Head of caudate nucleus (tissue), 42 donors: ENCODE data around the gene DELE1.
A peak's percentile ranks its signal among the peaks of the same experiment; 100 is the strongest.

Source experiments
- DNase-seq, 42 donors: peaks; one replicate each; pipeline versions ENCODE4 v3.0.0 to v3.0.0-alpha.2; 2020 to 2021; ENCODE audit warnings: mixed read lengths in 7 of 42
- intact Hi-C: fragments of 100-400 bp; cut with DNase I; formaldehyde crosslinking; loops from one replicate; pipeline ENCODE4 v1.15.0; 2022

The DELE1 gene

GRCh38 chr5:141915881-141916336, 7.8 kb upstream of the DELE1 start:
- intact Hi-C loops = no loop called here
- DNase-seq = peak in 8 of 42 donors; percentile 6 to 38 (median 25)

- intact Hi-C loops = no loop called here
- no peak for DNase-seq
Observed at GRCh38 chr5:141916522-141916921, 7.1 kb upstream of the DELE1 start.

GRCh38 chr5:141917760-141918159, 5.9 kb upstream of the DELE1 start:
- no peak for DNase-seq
- intact Hi-C loops = no loop called here

- intact Hi-C loops = loop anchor here (5.0 kb wide), 2 partner anchors 37 to 43 kb away; no protein-coding TSS in a partner anchor
- DNase-seq = peak in 1 of 42 donors; percentile 3
Observed at GRCh38 chr5:141919218-141920119, 4.2 kb upstream of the DELE1 start.

- DNase-seq = no peak
- intact Hi-C loops = loop anchor here (5.0 kb wide), 2 partner anchors 38 to 42 kb away; no protein-coding TSS in a partner anchor
Observed at GRCh38 chr5:141920771-141921170, 2.9 kb upstream of the DELE1 start.

GRCh38 chr5:141922827-141923447, 734 bp upstream of the DELE1 start:
- intact Hi-C loops = loop anchor here (5.0 kb wide), 2 partner anchors 39 to 41 kb away; no protein-coding TSS in a partner anchor
- DNase-seq = peak in 1 of 42 donors; percentile 23

- no peak for DNase-seq
- intact Hi-C loops = no loop called here
Observed at GRCh38 chr5:141926434-141926833, 2.8 kb downstream of the DELE1 start.

- intact Hi-C loops = no loop called here
- DNase-seq = no peak
Observed at GRCh38 chr5:141928051-141928450, 4.4 kb downstream of the DELE1 start.

GRCh38 chr5:141929398-141930058, 5.9 kb downstream of the DELE1 start:
- intact Hi-C loops = no loop called here
- DNase-seq = no peak

GRCh38 chr5:141931694-141932093, 8.0 kb downstream of the DELE1 start:
- intact Hi-C loops = no loop called here

GRCh38 chr5:141933151-141933550, 9.5 kb downstream of the DELE1 start:
- no peak for DNase-seq
- intact Hi-C loops = no loop called here

More at GRCh38 chr5:141931694-141932093, 8.0 kb downstream of the DELE1 start:
- DNase-seq = no peak

GRCh38 chr5:141934099-141934844, 10.6 kb downstream of the DELE1 start:
- no peak for DNase-seq
- intact Hi-C loops = no loop called here

GRCh38 chr5:141935538-141935937, 11.9 kb downstream of the DELE1 start:
- no peak for DNase-seq
- intact Hi-C loops = no loop called here

- DNase-seq = peak in 20 of 42 donors; percentile 22 to 68 (median 46)
- intact Hi-C loops = no loop called here
Observed at GRCh38 chr5:141940695-141941271, 17.1 kb downstream of the DELE1 start.

GRCh38 chr5:141941307-141941706, 17.6 kb downstream of the DELE1 start:
- peak in 2 of 42 donors; percentile 11 to 52 for DNase-seq

GRCh38 chr5:141941779-141942178, 18.1 kb downstream of the DELE1 start:
- no peak for DNase-seq
- intact Hi-C loops = no loop called here

More at GRCh38 chr5:141941307-141941706, 17.6 kb downstream of the DELE1 start:
- intact Hi-C loops = no loop called here

- intact Hi-C loops = no loop called here
- DNase-seq = peak in 27 of 42 donors; percentile 18 to 79 (median 48)
Observed at GRCh38 chr5:141942185-141942857, 18.6 kb downstream of the DELE1 start.

- DNase-seq = no peak
- intact Hi-C loops = no loop called here
Observed at GRCh38 chr5:141944076-141944475, 20.4 kb downstream of the DELE1 start.
